SH-SY5Y (cell line): Measurements from ENCODE around the gene HBE1.

Experiments
- GATA2 ChIP-seq: IDR thresholded peaks from 2 replicates; pipeline ENCODE4 v1.6.1; 2011; ENCODE audit warnings: mild to moderate bottlenecking, low read depth, low read length
- GATA3 ChIP-seq: IDR thresholded peaks from 2 replicates; pipeline ENCODE4 v1.6.1; 2011; ENCODE audit warnings: low read depth, mild to moderate bottlenecking, low read length, moderate library complexity

HBE1 gene

DNA sequence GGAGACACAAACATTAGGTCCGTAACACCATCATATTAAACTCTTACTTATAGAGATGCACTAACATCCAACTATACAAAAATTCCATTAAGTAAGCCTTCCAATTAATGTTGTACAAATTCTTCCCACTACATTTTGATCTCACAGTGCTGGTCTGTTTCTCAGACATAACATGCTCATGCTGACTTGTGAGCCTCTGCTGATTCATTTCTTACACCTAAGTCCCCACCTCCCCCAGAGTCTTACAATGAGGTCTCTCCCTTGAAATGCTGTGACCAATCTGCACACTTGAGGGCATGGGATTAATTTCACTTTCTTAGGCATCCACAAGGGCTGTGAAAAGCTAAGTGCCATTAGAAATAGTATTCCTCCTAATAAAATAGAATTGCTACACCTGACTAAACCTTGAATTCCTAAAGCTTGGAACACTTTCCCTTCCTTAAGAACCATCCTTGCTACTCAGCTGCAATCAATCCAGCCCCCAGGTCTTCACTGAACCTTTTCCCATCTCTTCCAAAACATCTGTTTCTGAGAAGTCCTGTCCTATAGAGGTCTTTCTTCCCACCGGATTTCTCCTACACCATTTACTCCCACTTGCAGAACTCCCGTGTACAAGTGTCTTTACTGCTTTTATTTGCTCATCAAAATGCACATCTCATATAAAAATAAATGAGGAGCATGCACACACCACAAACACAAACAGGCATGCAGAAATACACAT, 22.1 kb downstream of the HBE1 start:
- TF ChIP-seq GATA2 (no peak), GATA3 (no peak)

DNA sequence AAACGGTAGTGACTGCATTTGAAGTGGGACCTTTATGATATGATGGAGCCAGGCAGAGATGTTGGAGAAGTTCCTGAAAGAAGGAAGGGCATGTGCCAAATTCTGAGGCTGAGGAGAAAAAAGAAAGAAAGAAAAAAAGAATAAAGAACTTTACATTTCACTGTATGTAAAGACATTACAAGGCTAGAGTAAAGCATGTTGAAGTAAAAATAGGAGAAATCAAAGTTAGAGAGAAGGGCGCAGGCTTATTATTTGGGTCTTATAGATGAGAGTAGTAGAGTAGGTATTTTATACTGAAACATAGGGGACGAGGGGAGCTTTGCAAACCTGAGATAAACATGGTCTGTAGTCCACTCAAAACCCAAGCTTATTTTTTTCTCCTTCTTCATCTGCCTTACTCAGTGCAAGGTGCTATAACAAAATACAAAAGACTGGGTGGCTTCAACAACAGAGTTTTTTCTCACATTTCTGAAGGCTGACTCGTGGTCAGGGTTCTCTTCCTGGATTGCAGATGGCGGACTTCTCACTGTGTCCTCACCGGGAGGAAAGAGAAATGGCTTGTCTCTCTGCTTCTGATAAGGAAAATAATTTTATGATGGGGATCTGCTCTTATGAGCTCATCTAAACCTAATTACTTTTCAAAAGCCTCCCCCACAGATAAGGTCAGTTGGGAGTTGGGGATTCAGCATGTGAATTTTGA, 22.8 kb downstream of the HBE1 start:
- no peak for TF ChIP-seq GATA2
- TF ChIP-seq GATA3: no peak

GRCh38 chr11:5245155-5245554, 24.6 kb downstream of the HBE1 start:
- TF ChIP-seq GATA3 (no peak), GATA2 (no peak)

GRCh38 chr11:5243816-5244180, 25.9 kb downstream of the HBE1 start:
- TF ChIP-seq GATA3: no peak
- TF ChIP-seq GATA2: no peak

DNA sequence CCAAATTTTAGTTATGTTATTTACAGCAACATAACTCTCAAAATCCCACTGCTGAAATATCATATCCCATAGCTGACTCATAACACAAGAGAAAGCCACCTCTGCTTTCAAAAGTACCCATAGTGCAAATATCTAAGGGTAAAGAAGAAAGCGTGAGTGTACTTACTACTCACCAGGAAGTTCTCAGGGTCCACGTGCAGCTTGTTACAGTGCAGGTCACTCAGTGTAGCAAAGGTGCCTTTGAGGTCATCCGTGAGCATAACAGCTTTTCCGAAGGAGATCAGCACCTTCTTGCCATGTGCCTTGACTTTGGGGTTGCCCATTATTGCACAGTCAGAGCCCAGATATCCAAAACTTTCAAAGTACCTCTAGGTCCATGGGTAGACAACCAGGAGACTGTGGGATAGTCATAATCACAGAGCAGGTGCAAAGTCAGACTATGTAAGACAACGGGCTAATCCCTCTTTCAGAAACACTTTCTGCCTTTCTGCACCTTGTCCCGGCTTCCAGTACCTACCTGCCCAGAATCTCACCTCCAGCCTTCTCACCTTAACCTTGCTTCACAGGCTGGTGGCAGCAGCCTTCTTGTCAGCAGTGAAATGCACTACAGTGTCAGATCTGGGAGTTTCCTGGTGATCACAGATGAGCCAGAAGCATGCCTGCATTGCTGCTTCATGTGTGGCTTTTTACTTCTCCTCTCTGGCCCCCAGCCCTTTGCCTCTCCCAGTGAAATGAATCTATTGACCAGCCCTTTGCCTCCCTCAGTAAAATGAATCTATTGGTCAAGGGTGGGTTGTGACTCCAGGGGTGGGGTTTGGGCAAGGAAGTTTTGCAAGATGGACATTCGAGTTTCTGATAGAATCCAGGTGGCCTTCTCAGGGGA, 26.6 kb downstream of the HBE1 start:
- TF ChIP-seq GATA3 (no peak), GATA2 (no peak)

DNA sequence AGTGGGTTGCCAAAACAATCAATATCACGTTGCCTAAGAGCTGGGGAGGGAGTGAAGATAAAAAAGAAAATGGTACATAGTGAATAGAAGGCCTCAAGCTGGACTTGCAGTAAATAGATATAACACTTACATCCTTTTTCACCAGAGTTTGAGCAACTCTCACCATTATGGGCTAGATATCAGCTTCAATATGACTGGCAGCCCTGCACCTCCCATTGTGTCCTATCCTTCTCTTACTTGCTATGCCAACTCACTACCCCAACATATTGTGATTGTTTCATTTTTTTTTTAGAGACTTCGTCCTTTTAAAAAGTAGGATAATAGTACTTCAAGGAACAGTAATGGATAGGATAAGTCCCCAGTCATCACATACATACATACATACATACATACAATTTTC, 27.5 kb downstream of the HBE1 start:
- TF ChIP-seq GATA3 (no peak), GATA2 (no peak)

DNA sequence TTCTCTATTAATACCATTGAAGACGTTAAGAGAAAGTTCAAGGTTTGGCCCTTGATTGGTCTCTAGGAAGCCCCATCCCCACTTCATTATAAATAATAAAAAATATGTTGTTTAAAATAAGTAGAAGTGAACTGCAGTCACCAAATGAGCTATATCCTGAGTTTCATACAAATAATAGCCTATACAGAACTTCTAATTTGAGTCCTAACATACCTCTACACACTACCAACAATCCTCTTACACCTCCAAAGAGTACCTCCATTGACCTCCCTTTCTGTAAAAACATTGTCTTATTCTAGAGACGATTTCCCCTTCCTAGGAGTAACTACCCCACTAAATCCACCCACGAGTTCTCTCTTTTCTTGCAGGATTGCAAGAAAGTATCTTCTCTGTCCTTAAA, 28.3 kb downstream of the HBE1 start:
- TF ChIP-seq GATA3 (no peak), GATA2 (no peak)

GRCh38 chr11:5240458-5240857, 29.3 kb downstream of the HBE1 start:
- no peak for TF ChIP-seq GATA3

DNA sequence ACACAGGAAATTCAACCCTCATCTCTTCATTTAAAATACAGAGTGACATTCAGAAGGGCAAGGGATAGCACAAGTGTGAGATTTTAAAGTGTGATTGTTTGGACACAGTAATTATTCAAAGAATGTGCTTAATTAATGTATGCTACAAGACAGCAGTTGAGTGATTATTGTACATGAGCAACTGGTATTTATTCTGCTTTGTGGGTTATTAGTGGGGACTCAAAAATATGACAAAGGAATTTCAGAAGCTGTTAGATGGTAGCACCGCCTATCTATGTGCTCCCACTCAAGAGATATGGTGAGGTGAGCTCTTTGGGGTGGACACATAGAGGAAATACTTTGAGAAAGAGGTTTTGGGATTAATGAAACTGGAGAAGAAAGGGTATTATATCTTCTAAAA, 29.7 kb downstream of the HBE1 start:
- TF ChIP-seq GATA2: no peak
- no peak for TF ChIP-seq GATA3

DNA sequence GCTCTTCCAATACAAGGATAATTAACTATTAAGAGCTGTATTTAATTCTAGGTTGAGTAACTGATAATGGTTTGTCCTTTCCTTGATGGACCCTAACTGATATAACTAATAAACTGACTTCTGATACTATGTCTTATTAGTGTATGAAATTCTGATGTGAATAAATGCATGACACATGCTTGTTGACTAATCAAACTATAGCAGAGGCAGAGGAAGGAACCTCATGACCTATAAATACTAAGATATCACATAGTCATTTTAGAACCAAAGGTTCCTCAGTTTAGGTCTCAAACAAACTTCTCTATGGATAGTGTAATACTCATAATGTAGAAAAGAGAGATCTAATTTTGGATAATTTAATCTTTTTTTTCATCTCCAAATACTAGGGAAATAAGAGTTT, 30.7 kb downstream of the HBE1 start:
- TF ChIP-seq GATA2: no peak
- no peak for TF ChIP-seq GATA3

- TF ChIP-seq GATA3: no peak
- TF ChIP-seq GATA2: no peak
Observed at GRCh38 chr11:5238486-5238885, 31.3 kb downstream of the HBE1 start.

DNA sequence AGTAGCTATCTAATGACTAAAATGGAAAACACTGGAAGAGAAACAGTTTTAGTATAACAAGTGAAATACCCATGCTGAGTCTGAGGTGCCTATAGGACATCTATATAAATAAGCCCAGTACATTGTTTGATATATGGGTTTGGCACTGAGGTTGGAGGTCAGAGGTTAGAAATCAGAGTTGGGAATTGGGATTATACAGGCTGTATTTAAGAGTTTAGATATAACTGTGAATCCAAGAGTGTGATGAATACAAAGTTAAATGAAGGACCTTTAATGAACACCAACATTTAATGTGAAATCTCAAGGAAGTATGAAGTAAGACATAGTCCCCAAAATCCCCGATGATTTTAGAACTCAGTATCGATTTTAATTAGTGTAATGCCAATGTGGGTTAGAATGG, 32.3 kb downstream of the HBE1 start:
- TF ChIP-seq GATA3 (no peak), GATA2 (no peak)

DNA sequence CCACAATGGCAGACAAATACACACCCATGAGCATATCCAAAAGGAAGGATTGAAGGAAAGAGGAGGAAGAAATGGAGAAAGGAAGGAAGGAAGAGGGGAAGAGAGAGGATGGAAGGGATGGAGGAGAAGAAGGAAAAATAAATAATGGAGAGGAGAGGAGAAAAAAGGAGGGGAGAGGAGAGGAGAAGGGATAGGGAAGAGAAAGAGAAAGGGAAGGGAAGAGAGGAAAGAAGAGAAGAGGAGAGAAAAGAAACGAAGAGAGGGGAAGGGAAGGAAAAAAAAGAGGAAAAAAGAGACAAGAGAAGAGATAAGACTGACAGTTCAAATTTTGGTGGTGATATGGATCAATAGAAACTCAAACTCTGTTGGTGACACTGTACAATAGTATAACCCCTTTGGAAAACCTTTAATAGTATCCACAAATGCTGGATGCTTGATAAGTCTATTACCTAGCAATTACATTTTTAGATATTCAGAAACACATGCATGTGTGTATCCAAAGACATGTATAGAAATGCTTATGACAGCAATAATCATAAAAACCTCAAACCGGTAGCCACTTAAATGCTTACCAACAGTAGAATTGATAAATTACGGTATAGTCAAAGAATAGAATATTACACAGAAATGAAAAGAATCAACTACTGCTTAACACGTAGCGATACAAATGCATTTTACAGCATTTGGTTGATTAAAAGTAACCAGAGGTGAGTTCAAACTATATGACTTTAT, 34.2 kb downstream of the HBE1 start:
- TF ChIP-seq GATA3 (no peak), GATA2 (no peak)

GRCh38 chr11:5234381-5234834, 35.3 kb downstream of the HBE1 start, which contains the start of gene HBD:
HBD (minus strand) TSS chr11:5234483; CDS start chr11:5234433, 50 bp downstream.
- TF ChIP-seq GATA2 (no peak), GATA3 (no peak)
